ENCODE results near the gene KHK. TPM values are rescaled to one million over a fixed set of nuclear protein-coding genes. Genes with fewer than 3 reads are reported as not detected.
A peak's percentile ranks its signal among the peaks of the same experiment; 100 is the strongest.
"Not testable (repeated sequence)": the region's sequence is repeated elsewhere in the genome, so short reads cannot be mapped to it uniquely, and the experiment has no call there.

The KHK gene
- total RNA-seq, 1 donor from 2014 or later, result 267 TPM

- DNase-seq (ENCODE audit: low spot score) (no peak), ATAC-seq (peak; percentile 58)
These were observed 27.3 kb upstream of the KHK start for GRCh38 chr2:27059141-27059820.

- ATAC-seq (peak; percentile 84), DNase-seq (ENCODE audit: low spot score) (no peak)
These were observed 26.2 kb upstream of the KHK start for GRCh38 chr2:27060323-27060722.

- ATAC-seq (no peak), DNase-seq (ENCODE audit: low spot score) (no peak)
These were observed 21.4 kb upstream of the KHK start for GRCh38 chr2:27065128-27065527.

- ATAC-seq (no peak), DNase-seq (ENCODE audit: low spot score) (no peak)
These were observed 19.2 kb upstream of the KHK start for GRCh38 chr2:27067385-27067784.

GRCh38 chr2:27069436-27069835, 17.1 kb upstream of the KHK start:
- DNase-seq (ENCODE audit: low spot score) (no peak), ATAC-seq (no peak)

GRCh38 chr2:27069961-27070618, 16.5 kb upstream of the KHK start:
- DNase-seq (ENCODE audit: low spot score) (no peak), ATAC-seq (no peak)

GRCh38 chr2:27070653-27071276, 15.8 kb upstream of the KHK start:
- DNase-seq (ENCODE audit: low spot score) (no peak), ATAC-seq (peak; percentile 2)

GRCh38 chr2:27071277-27071989, 15.1 kb upstream of the KHK start, which contains the start of gene OST4:
OST4 (minus strand) TSS chr2:27071654.
- DNase-seq (ENCODE audit: low spot score), result peak; percentile 97
- ATAC-seq, result peak; percentile 97

- peak; percentile 39 for ATAC-seq
- no peak for DNase-seq (ENCODE audit: low spot score)
These were observed 14.4 kb upstream of the KHK start for GRCh38 chr2:27071990-27072830.

GRCh38 chr2:27072920-27073319, 13.7 kb upstream of the KHK start:
- no peak for DNase-seq (ENCODE audit: low spot score)
- no peak for ATAC-seq

- no peak for ATAC-seq
- DNase-seq (ENCODE audit: low spot score), result no peak
These were observed 12.8 kb upstream of the KHK start for GRCh38 chr2:27073782-27074181.

- DNase-seq (ENCODE audit: low spot score), result no peak
- no peak for ATAC-seq
These were observed 11.6 kb upstream of the KHK start for GRCh38 chr2:27074738-27075565.

- not testable (repeated sequence) for ATAC-seq; DNase-seq (ENCODE audit: low spot score)
These were observed 11.1 kb upstream of the KHK start for GRCh38 chr2:27075566-27075871.

GRCh38 chr2:27076323-27076722, 10.2 kb upstream of the KHK start:
- DNase-seq (ENCODE audit: low spot score) (no peak), ATAC-seq (no peak)

- DNase-seq (ENCODE audit: low spot score) (no peak), ATAC-seq (no peak)
These were observed 9.3 kb upstream of the KHK start for GRCh38 chr2:27077231-27077630.

GRCh38 chr2:27078267-27079194, 8.0 kb upstream of the KHK start, which contains the start of gene EMILIN1:
EMILIN1 (plus strand) TSS chr2:27078615; CDS start chr2:27079066, 451 bp downstream.
- ATAC-seq (peak; percentile 17), DNase-seq (ENCODE audit: low spot score) (no peak)

GRCh38 chr2:27079233-27080139, 7.1 kb upstream of the KHK start:
- ATAC-seq (no peak), DNase-seq (ENCODE audit: low spot score) (no peak)

- no peak for DNase-seq (ENCODE audit: low spot score)
- ATAC-seq, result no peak
These were observed 6.5 kb upstream of the KHK start for GRCh38 chr2:27080140-27080469.
